Cardiac muscle cell (in vitro differentiated cells and primary cell): ENCODE data around the gene NDUFA7. TPM values are rescaled to one million over a fixed set of nuclear protein-coding genes. Genes with fewer than 3 reads are reported as not detected.

Experiments
- DNase-seq, 2 donors: peaks; one replicate each; pipeline versions ENCODE4 v3.0.0 to v3.0.0-alpha.2; 2010 to 2017; ENCODE audit warnings: low read depth in 1 of 2, low spot score in 1 of 2
- H3K27ac ChIP-seq: fragments of 200-600 bp; sonication (generic); 2 replicates; pipeline ENCODE4 v1.5.1; 2016
- H3K27me3 ChIP-seq: fragments of 200-600 bp; sonication (generic); 2 replicates; pipeline ENCODE4 v1.6.0; 2016; ENCODE audit warnings: control low read depth
- H3K36me3 ChIP-seq: fragments of 200-600 bp; sonication (generic); 2 replicates; pipeline ENCODE4 v1.5.1; 2016; ENCODE audit warnings: control low read depth
- H3K4me1 ChIP-seq: fragments of 200-600 bp; sonication (generic); 2 replicates; pipeline ENCODE4 v1.8.1; 2017; ENCODE audit warnings: low read depth, mild to moderate bottlenecking, mixed run types
- H3K4me3 ChIP-seq: fragments of 200-600 bp; sonication (generic); 2 replicates; pipeline ENCODE4 v1.5.1; 2016; ENCODE audit warnings: mild to moderate bottlenecking
- H3K9me3 ChIP-seq: fragments of 200-600 bp; sonication (generic); 2 replicates; pipeline ENCODE4 v1.5.1; 2017; ENCODE audit warnings: low read depth, mild to moderate bottlenecking, control low read depth
- CTCF ChIP-seq: IDR thresholded peaks from 2 replicates; pipeline ENCODE4 v1.5.1; 2012; ENCODE audit warnings: low read depth, mild to moderate bottlenecking, low read length
- polyA plus RNA-seq: library from polyadenylated mRNA; unstranded; fragments of >200 nt; fragmentation: Nextera tagmentation; extraction: Ambion mirVana; gene quantifications from 2 replicates; pipeline ENCODE4 v1.2.1, GENCODE V29; 2016
- total RNA-seq: library from RNA; depleted of rRNA; stranded (reverse); fragments of >200 nt; gene quantifications from 2 replicates; pipeline ENCODE4 v1.2.3, GENCODE V29; 2016

The NDUFA7 gene
- total and polyA plus RNA-seq, 2 experiments from 2014 or later = 57.0 to 218 TPM

GRCh38 chr19:8307965-8308866 is 13.0 kb downstream of the NDUFA7 start, which contains the start of gene CD320:
Gene CD320, minus strand, starts transcription at chr19:8308358. Its CDS starts 68 bp downstream, at chr19:8308290.
- peaks cover 13% of the 10 kb centered on the region for H3K4me1 ChIP-seq
- H3K4me3 ChIP-seq = peak within 1 kb of the TSS; percentile 47
- DNase-seq = peak; percentile 91 to 95
- TF ChIP-seq CTCF = no peak
- no peaks in the 10 kb centered on the region for H3K27me3 ChIP-seq
- H3K9me3 ChIP-seq = no peaks in the 10 kb centered on the region
- peaks cover 10% of the 10 kb centered on the region for H3K36me3 ChIP-seq
- H3K27ac ChIP-seq = peak within 1 kb of the TSS; percentile 89

GRCh38 chr19:8307400-8307964 is 13.7 kb downstream of the NDUFA7 start:
- DNase-seq = no peak
- no peaks in the 10 kb centered on the region for H3K27me3 ChIP-seq
- TF ChIP-seq CTCF = no peak
- H3K4me1 ChIP-seq = peaks cover 13% of the 10 kb centered on the region
- H3K27ac ChIP-seq = peak overlapping the region; percentile 89
- H3K36me3 ChIP-seq = peaks cover 10% of the 10 kb centered on the region
- H3K4me3 ChIP-seq = peak overlapping the region; percentile 47
- H3K9me3 ChIP-seq = no peaks in the 10 kb centered on the region

GRCh38 chr19:8306235-8307054 is 14.7 kb downstream of the NDUFA7 start:
- DNase-seq = no peak
- peaks cover 10% of the 10 kb centered on the region for H3K36me3 ChIP-seq
- no peaks in the 10 kb centered on the region for H3K27me3 ChIP-seq
- H3K4me1 ChIP-seq = peaks cover 13% of the 10 kb centered on the region
- H3K27ac ChIP-seq = no peak overlapping the region
- no peak overlapping the region for H3K4me3 ChIP-seq
- no peaks in the 10 kb centered on the region for H3K9me3 ChIP-seq
- no peak for TF ChIP-seq CTCF

- TF ChIP-seq CTCF = no peak
- no peak overlapping the region for H3K4me3 ChIP-seq
- DNase-seq = no peak
- H3K27me3 ChIP-seq = no peaks in the 10 kb centered on the region
- no peaks in the 10 kb centered on the region for H3K9me3 ChIP-seq
- peaks cover 6% of the 10 kb centered on the region for H3K36me3 ChIP-seq
- no peak overlapping the region for H3K27ac ChIP-seq
- H3K4me1 ChIP-seq = peaks cover 13% of the 10 kb centered on the region
These were observed 15.4 kb downstream of the NDUFA7 start for GRCh38 chr19:8305798-8306197.

- Histone ChIP-seq H3K9me3 (no peaks in the 10 kb centered on the region), H3K4me1 (peaks cover 13% of the 10 kb centered on the region), H3K36me3 (peaks cover 4% of the 10 kb centered on the region), H3K27me3 (no peaks in the 10 kb centered on the region), H3K4me3 (no peak overlapping the region), H3K27ac (no peak overlapping the region)
- no peak for TF ChIP-seq CTCF
- no peak for DNase-seq
These were observed 16.1 kb downstream of the NDUFA7 start for GRCh38 chr19:8304841-8305621.
